Measurements from ENCODE around the gene PEX1.
"Not testable (repeated sequence)": the region's sequence is repeated elsewhere in the genome, so short reads cannot be mapped to it uniquely, and the experiment has no call there.

PEX1 gene

DNA sequence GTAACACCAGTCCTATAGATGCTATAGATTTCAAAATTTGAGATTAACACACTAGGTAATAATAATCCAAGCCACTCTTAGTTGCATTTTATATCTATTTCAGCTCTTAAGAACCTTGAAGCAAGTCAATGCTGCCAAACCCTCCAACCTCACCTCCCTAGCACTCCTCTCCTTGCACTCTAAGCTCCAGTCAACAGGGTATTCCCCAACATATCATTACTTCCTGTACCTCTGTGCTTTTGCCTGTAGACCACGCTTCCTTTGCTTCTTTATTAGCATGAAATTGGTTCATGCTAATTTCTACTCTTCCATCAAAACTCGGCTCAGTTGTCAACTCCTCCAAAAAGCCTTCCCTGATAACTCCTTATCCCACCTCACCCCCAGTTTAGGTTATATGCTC lies 24.6 kb downstream of the PEX1 start:
- no peak for DNase-seq

DNA sequence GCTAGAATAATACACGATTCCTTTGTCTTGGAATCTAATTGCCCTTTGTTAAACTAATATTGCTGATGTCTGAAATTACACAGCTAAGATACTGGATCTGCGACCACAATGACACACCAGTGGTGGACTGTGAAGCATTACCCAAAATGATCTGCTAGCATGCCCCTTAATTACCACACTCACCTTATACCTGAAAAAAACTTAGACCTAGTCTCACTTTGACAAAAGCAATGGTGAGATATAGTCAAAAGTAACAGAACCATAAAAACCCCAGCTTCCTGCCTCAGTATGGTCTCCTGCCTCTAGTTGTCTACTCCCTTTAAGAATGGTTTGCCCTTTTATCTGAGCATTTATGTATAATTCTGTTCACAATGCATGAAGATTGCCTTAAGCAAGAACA lies 29.8 kb downstream of the PEX1 start:
- no peak for DNase-seq

DNA sequence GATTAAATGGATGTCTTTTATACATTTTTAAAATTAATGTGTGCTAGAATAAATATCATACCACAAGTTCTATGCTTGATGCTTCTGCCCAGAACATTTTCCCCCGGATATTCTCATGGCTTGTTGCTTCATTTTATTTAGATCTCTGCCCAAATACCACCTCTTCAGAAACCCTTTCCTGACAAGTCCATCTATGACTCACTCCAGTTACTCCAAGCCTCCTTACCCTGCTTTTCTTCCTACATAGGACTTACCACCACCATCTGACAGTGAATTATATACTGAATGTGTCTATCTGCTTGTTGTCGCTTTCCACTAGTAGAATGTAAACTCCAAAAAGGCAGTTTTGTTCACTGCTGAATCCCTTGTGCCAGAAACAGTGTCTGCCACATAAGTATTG lies 31.4 kb downstream of the PEX1 start:
- no peak for DNase-seq

DNA sequence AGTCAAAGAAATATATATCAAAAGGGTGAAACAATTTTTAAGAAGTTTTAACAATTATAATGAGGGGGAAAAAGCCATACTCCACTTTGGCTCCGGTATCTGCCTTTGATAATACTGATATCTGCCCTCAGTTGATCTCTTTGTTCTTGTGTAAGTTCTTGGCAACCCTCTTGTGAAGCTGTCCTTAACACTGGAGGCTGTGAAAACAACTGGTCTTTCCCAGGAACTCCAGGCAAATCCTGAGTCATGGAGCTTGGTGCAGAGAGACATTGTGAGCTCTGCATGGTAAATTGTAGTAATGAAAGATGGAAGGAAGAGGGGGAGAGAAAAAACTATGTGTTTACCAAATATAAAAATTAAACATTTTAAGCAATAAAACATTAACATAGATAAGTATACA lies 38.7 kb downstream of the PEX1 start:
- no peak for DNase-seq

DNA sequence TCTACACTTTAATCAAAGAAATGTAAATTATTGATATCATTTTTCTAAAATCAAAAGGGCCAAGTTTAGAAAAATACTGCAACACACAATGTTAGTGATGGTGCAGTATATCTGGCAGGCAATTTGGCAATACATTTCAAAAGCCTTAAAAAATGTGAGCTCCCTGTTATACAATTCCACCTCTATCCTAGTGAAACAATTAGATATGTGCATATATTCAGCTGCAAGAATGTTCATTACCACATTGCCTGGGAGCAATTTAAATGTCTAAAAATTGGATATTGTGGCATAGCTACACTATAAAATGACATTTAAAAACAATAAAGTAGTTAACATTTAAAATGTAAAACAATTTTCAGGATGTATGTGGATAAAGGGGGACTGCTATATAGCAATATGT lies 40.5 kb downstream of the PEX1 start:
- DNase-seq = no peak

DNA sequence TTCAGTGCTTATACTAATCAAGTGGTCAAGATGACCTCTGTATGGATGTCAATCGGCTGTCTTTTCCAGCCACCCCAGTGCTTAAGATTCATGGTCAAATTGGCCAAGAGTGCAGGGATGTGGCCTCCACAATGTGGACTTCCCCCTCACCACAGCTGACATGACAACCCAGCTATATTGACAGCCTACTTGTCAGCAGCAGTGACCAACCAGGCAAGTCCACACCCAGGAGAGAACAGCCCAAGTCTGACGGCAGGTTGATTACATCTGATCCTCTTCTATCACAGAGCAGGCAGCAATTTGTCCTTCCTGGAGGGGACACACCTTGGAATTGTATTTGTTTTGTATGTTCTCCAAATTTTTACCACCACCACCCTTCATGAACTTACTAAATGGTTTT lies 42.3 kb downstream of the PEX1 start:
- DNase-seq = no peak

DNA sequence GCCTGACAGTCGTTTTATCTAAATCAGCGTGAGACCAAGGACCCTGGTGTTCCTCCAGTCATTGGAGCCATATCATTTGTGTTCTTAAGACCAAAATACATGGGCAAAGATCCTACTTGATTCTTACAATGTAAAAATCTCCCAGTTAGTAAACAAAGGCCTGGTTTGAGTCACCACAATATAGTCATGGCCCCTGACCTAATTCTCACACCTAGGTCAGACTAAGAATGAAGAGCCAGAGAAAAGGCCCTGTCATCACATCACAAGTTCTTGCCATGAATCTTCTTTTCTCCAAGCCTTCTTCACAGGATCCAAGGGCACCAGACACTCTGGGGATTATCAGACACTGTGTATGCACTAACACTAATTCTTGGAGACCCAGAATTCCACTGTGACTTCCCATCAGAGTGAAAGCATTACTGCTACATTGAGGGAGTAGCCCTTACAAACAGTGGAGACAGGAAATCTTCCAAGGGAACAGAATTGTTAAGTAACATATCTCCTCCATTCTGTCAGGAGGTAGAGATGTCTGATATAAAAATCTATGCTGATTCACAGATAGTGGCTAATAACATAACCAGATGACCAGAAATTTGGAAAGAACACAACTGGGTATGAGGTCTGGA lies 42.9 kb downstream of the PEX1 start:
- DNase-seq = no peak

DNA sequence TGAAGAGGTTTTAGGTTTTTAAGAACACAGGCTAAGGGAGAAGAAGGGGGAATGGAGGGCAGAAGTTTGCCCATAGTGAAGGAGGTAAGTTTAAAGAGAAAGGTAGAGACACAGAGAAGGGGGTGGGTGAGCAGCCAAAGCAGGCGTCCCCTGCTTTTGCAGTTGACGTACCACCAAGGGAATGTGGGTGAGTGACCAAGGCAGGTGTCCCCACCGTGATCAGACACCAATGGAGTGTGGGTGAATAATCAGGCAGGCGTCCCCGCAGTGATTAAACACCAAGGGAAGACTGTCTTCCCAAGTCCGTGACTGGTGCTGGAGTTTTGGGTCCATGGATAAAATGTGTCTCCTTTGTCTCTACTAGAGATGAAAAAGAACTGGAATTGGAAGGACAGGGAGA lies 44.1 kb downstream of the PEX1 start:
- DNase-seq = not testable (repeated sequence)

DNA sequence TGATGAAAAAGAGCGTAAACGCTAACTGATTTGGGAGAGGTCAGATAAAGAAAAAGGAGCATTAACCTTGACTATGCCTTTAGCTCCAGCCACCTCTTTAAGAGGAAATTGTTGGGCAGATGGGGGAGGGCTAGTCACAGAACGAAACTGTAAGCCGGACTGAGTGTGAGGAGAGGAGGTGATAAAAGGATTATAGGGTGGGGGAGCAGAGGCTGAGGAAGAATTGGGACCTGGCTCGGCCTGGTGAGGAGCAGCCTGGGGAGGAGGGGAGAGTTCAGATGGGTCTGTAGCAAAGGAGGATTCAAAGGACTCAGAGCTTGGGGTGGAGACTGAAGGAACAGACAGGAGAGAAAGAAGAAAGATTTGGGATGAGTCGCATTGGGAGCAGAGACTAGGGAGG lies 44.7 kb downstream of the PEX1 start:
- not testable (repeated sequence) for DNase-seq

DNA sequence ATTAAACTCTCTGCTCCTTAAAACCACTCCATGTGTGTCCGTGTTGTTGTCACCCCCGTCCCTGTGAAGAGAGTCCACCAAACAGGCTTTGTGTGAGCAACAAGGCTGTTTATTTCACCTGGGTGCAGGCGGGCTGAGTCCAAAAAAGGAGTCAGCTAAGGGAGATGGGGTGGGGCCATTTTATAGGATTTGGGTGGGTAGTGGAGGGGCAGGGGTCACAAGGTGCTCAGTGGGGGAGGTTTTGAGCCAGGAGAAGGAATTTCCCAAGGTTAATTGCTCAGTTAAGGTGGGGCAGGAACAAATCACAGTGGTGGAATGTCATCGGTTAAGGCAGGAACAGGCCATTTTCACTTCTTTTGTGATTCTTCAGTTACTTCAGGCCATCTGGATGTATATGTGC lies 49.2 kb downstream of the PEX1 start:
- not testable (repeated sequence) for DNase-seq

DNA sequence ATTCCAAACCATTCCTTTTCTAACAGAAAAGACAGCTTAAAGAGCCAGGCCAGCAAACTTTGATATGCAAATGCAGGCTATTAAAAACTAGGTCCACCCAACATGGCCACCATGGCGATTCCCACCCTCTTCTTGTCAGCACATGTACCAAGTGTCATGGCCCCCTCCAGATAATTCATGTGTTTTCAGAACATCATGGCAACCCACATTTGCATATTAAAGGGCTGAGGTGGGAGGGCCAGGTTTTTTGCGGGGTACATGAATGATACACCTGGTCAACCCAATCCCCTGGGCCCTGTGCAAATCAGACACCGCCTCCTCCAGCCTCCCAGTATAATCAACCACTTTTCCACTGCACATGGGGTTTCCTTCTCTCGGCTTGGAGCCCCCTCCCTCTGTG lies 49.6 kb downstream of the PEX1 start:
- DNase-seq = no peak

DNA sequence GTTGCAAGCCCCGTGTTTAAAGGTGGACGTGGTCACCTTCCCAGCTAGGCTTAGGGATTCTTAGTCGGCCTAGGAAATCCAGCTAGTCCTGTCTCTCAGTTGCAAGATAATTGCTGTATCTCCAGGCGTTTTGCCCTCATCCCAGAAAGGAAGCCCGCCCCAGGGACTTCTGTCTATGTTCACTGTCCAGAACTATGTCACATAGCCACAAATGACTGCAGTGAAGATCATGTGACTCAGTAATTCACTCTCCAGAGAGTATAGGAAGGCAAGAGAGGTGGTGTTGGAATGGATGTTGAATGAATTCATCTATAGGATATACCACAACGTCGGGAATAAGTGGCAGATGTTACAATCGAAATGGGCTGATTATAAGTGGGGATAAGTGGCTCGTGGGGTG lies 50.2 kb downstream of the PEX1 start:
- no peak for DNase-seq

DNA sequence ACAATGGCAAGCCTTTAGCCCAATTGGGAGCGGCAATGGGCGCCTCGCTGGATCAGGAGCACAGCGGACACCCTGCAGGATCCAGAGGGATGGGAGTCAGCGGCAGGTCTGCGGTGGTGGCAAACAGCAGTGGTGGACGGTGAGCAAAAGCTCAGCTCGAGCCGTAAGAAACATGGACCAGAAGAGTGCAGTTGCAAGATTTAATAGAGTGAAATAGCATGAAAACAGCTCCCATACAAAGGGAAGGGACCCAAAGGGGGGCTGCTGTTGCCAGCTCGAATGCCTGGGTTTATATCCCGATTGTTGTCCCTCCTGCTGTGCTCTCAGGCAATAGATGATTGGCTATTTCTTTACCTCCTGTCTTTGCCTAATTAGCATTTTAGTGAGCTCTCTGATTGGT lies 50.6 kb downstream of the PEX1 start, which contains the start of gene ERVW-1:
Gene ERVW-1 (minus strand): TSS at position 266 of the 400 bp plus-strand sequence. CDS start 7,565 bp downstream, outside the sequence.
- not testable (repeated sequence) for DNase-seq

DNA sequence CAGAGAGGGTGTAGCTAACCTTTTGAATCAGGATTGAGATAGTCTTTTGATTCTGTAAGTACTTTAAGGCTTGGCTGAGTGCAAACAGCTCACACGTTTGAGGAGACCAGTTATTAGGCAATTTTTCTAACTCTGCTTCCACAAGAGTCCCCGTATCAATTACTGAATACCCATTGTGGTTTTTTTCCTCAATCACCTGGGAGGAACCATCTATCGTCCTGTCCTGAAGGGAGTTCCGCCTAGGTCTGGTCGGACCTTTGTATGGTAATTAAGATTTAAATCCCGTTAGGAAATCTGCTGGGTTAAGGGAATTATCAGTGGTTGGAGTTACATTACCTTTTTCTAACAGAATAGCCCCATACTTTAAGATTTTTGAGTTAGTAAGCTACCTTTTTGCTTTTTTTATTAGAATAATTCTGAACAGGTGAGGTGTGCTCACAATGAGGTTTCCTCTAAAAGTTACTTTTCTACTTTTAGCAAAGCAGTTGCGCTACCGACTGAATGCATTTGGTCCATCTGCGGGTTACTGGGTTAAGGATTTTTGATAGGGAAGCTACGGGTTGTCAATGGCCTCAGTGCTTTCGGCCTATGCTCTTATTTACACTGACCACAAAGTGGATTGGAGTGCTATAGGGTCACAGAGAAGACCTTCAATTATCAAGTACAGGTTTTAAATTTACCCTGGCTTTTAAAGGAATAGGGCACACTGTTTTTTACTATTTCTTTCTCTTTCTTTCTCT lies 52.3 kb downstream of the PEX1 start:
- DNase-seq = not testable (repeated sequence)

DNA sequence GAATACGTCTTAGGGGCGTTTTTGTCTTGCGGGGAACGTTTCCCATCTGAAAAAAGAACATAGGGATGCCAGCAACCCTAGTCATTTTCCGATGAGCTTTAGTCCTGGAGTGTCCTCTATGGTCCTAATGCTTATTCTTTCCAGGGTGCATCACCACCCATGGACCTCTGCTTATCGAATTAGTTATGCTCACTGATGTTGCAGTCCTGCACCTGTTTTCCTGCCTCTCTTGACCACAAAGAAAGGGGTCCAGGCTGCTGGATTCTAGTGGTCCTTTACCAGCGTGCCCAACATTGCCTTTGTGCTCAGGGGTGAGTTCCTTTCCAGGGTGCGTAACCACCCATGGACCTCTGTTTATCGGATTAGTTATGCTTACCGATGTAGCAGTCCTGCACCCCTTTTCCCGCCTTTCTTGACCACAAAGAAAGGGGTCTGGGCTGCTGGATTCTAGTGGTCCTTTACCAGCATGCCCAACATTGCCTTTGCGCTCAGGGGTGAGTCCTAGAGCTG lies 53.0 kb downstream of the PEX1 start:
- not testable (repeated sequence) for DNase-seq

DNA sequence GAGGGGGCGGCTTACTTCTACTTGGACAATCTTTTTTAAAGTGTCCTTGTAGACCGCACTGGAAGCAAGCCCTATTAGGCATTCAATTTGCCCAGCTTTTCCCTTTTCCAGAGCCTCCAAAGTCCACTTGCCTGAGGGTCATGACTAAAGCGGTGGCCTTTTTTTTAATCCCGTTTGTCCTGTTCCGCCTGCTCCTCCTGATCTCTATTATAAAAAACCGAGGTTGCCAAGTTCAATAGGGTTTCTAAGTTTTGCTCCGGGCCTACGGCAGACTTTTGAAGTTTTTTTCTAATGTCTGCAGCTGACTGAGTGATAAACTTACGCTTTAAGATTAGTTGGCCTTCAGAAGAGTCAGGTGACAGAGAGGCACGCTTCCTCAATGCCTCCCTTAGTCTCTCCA lies 54.3 kb downstream of the PEX1 start:
- not testable (repeated sequence) for DNase-seq

DNA sequence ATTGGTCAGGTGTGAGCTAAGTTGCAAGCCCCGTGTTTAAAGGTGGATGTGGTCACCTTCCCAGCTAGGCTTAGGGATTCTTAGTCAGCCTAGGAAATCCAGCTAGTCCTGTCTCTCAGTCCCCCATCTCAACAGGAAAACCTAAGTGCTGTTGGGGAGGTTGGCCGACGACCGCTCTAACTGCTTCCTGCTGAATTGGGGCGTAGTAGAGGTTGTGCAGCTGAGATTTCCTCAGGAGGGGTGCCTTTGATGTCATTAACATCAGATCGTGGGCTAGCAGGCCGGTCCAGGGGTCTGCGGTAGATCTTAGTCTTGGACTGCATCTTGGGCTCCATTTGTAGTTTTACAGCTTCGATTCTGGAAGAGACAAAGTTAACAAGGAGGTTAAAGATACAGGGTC lies 59.7 kb downstream of the PEX1 start:
- not testable (repeated sequence) for DNase-seq

DNA sequence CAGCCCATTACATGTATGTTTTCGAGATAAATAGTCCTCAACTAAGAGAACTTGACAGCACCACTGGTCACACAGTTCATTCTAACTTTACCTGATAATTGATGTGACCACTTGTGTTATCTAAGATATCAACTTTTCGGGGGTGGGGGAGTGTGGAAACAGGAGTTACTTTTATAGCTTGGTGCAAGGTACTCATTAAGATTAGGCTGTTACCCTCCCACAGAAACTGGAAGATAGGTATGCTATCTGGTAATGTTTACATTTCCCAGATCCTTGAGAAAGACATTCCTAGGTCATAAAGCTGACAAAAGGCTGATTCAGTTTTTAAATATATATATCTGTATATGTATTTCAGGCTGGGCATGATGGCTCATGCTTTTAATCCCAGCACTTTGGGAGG lies 61.6 kb downstream of the PEX1 start:
- no peak for DNase-seq

DNA sequence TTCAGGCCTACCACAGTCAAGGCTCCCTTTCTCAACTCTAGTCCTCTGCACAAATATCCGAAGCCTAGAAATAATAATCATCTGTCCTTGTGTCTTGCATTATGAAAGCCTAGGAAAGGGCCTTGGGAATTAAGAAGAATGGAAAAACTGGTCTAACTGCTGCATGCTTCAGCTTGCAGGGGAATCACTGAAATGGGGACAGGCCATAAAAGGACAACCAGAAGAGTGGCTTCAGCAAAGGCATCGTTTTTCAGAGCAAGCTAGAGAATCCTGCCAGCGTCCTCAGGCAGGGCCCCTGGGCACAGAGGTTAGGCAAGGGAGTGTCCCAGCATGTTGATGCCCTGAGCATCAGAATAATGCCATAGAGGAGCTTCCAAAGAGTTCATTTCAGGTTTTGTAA lies 63.8 kb downstream of the PEX1 start:
- no peak for DNase-seq

DNA sequence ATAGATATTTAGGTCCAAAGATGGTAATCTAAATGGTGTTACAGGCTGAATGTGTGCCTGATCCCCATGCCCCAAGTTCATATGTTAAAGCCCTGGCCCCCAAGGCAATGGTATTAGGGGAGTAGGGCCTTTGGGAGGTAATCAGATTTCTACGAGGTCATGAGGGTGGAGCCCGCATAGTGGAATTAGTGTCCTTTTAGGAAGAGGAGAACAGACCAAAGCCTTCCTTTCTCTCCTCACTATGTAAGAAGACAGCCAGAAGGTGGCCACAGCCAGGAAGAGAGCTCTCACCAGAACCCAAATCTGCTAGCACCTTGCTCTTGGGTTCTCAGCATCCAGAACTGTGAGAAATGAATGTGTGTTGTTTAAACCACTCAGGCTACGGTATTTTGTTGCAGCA lies 65.8 kb downstream of the PEX1 start:
- no peak for DNase-seq

DNA sequence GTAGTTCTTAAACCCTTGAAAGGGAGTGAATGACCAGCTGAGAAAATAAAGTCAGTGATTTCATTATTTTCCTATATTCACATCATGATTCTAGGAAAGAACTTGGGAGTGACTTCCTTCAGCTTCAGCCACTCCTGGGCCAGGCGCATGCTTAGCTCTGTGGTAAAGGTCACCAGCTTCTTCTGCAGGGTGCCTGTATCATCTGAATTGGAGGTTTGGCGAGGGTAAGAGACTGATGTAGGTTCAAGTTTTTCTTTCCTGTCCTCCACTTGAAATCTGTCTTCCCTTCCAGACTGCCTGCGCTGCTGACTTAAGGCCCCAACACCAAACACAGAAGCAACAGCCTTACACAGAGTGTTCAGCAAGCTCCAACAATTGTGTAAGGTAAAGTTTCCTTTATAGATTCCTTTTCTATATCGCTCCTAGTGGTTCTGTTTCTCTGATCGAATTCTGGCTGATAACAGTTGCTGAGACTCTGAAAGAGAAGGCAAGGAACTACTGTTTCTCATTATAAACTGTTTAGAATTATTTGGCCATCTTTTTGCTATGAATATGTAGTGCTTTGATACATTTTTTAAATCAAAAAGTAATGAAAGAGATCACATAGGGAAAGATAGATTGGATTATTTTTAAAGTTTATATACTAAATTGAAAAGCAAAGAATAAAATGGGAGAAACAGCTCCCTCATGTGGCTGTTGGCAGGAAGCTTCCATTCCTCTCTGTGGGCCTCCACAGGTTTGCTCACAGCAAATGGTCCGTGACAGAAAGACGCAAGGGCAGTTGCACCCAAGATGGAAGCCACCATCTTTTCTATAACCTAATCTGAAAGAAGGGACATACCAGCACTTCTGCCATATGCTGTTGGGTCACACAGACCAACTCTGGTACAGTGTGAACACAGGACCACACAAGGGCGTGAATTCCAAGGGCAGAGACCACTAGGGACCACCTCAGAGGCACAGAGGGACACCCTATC lies 67.0 kb downstream of the PEX1 start:
- no peak for DNase-seq

DNA sequence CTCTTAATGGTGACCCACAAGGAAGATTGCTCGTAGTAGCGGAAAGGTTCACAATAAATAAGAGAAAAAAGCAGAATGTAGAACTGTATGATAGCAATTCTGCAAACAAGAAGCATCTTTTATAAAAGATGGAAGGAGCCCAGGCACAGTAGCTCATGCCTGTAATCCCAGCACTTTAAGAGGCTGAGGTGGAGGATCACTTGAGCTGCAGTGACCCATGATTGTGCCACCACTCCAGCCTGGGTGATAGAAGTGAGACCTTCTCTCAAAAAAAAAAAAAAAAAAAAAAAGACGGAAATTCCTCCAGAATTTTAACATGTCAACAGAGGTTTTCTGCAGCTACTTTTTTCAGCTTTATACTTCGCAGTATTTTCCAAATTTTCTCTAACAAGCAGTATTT lies 67.8 kb downstream of the PEX1 start:
- DNase-seq = no peak

DNA sequence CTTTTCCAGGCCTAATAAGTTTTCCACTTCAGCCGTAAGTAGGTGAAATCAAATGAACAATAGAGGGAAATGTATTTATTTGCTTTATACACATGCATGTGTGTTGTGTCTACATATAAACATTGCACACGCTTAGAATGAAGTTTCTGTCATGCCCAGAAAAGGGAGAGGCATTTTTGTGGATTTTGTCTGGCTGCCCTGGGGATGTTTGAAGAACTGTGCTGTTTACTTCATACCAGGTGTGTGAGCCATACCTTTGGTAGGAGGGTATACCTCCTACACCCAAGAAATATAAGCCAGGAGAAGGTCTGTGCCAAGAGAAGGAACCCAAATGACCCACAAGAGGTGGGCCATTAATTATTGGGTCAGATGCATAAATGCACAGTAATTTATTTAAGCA lies 68.2 kb downstream of the PEX1 start:
- DNase-seq = no peak
